Epithelial cell of alveolus of lung (primary cell): Measurements from ENCODE around the gene TMEM128. TPM values are rescaled to one million over a fixed set of nuclear protein-coding genes. Genes with fewer than 3 reads are reported as not detected.

ENCODE experiments used
- total RNA-seq: library from RNA; depleted of rRNA; stranded (reverse); fragments of >200 nt; gene quantifications from 2 replicates; pipeline ENCODE4 v1.2.1, GENCODE V29; 2015

TMEM128 gene, protein sequence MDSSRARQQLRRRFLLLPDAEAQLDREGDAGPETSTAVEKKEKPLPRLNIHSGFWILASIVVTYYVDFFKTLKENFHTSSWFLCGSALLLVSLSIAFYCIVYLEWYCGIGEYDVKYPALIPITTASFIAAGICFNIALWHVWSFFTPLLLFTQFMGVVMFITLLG
- 24.3 and 39.8 TPM in 2 replicates for total RNA-seq

DNA sequence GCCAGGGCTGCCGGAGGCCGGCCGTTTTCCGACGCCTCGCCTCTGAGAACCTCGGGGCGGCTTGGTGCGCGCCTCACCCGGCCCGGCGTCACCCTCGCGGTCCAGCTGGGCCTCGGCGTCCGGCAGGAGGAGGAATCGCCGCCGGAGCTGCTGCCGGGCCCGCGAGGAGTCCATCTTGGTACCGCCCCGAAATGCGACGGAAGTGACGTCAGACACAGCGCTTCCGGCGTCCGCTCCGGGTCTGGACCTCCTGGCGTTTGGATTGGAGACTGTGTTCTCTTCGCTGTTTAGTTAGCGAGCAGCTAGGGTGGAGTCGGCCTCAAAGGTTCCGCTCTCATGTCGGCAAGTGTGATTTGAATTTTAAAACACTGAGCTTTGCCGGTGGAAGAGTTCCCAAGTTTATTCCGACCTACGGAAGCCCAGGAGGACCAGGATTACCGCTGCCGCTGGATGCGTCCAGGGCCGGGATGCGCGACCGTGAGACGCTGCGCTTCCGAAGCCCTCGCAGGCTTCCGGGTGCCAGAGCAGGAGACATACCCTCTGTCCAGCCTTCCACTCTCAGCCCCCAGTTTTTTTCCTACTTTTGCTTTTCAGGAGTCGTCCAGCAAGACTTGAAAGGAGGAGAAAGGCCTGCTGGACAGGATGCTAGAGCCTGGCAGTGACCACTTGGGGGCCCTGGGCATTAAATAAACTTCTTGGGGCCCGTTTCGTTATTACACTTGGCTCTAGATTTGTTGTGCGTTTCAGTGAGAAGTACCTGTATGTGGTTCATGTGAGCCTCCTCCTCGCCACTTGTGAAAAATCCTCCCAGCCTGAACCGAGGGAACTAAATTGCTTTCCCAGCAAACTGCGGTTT is at the start of gene TMEM128:
TSS of gene TMEM128 (minus strand) at position 195 of the 856 bp plus-strand sequence. CDS start at position 174, 21 bp downstream.

DNA sequence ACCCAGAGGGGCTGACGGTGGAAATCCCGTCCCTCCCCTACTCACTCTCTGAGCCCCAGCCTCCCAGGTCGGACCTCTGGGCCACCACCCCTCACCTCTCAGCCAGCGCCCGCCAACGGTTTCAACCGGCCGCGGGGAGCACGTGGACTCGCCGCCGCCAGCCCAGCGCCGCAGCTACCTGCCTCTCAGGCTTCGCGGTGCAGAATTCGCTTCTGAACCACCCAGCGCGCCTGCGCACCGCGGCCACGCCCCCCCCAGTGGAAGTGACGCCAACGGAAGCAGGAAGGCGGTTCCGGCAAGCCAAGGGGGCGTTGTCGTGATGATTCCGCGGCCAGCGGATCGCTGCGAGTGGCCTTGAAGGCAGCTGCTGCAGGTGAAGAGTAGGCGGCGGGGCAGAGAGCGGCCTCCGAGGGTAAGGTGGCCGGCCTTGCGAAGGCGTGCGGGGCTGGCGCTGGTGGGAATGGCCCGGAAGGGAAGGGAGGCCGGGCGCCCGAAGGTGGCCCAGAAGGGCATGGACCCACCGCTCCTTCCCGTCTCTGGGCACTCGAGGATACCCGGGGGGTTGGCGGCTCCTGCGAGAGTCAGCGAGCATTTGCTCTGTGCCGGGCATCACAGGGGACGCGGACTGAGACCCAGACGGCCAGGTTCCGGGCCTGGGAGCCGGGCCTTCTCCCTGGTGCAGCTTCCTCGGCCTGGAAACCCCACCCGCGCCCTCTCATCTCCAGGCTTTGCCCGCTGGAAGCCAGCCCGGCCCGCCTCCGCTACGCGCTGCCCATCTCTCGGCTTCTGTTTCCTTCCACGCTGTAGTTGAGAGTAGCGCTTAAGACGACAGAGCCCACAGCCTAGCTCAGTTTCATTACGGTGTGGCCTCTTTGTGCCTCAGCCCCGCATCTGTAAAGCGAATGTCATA is 42.2 kb upstream of the TMEM128 start, which contains the start of the genes LYAR and ZBTB49:
TSS of gene LYAR (minus strand) at position 214 of the 910 bp plus-strand sequence. CDS start 6,412 bp downstream, outside the sequence.
TSS of gene ZBTB49 (plus strand) at position 311 of the 910 bp plus-strand sequence. CDS start 9,695 bp downstream, outside the sequence.

DNA sequence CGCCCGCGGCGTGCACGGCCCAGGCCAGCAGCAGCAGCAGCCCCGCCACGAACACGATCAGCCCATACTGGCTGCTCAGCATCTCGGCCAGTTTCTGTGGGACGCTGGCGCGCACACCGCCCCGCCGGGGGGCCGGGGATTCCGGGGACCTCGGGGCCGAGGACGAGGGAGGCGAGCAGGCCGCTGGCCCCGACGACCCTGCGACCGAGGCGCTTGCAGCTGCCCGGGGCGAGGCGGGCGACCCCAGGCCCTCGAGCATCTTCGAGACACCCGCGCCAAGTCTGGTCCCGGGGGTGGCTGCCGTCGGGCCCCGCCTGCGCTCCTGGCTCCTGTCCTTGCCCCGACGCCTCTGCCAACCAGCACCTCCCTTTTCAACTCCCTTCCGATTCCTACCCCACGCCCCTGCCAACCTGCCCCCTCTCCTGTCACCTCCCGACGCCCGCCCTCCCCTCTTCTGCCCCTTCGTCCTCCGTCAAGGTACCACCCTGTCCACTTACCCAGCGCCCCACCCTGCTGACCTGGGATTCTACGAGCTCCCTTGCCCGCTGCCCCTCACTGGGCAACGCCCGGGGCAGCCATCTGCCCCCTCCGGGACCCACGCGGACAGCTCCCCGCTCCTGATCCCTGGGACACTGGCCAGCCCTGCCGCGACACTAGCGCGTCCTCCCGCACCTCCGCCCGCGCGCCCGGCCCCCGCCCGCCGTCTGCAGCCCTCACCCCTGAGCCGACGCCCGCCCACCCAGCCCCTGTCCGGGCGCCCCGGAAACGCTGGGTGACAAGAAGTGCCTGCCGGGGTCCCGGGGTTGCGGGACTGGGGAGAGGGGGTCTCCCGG is 21.2 kb downstream of the TMEM128 start, which contains the start of gene OTOP1:
TSS of gene OTOP1 (minus strand) at position 324 of the 833 bp plus-strand sequence. CDS start at position 259, 65 bp downstream.

Other genes starting within 250 kb of the TMEM128 start
- gene OTOP1, start 21.3 kb downstream of the TMEM128 start, total RNA-seq: not detected in 2 replicates
- gene LYAR, start 41.9 kb upstream of the TMEM128 start, total RNA-seq: 6.3 and 12.0 TPM in 2 replicates
- 2.1 and 3.7 TPM in 2 replicates for gene ZBTB49, start 42.0 kb upstream of the TMEM128 start, total RNA-seq
- 0.80 and 5.3 TPM in 2 replicates for gene NSG1, start 138.9 kb upstream of the TMEM128 start, total RNA-seq